Endothelial cell (in vitro differentiated cells): Measurements from ENCODE around the gene CGB1. TPM values are rescaled to one million over a fixed set of nuclear protein-coding genes. Genes with fewer than 3 reads are reported as not detected.

Experiments used
- DNase-seq: peaks from one replicate; pipeline ENCODE4 v3.0.0; 2021; ENCODE audit warnings: low spot score
- H3K27ac Mint-ChIP-seq: one replicate; pipeline ENCODE4 v1.8.0; 2021; ENCODE audit warnings: mixed read lengths, inconsistent platforms; ENCODE audit not compliant: unreplicated experiment
- H3K27me3 Mint-ChIP-seq: one replicate; pipeline ENCODE4 v1.8.0; 2021; ENCODE audit warnings: mild to moderate bottlenecking, moderate library complexity, mixed read lengths, inconsistent platforms; ENCODE audit not compliant: unreplicated experiment
- H3K36me3 Mint-ChIP-seq: one replicate; pipeline ENCODE4 v1.8.0; 2021; ENCODE audit warnings: mild to moderate bottlenecking, low read depth, mixed read lengths, inconsistent platforms; ENCODE audit not compliant: unreplicated experiment
- H3K4me1 Mint-ChIP-seq: one replicate; pipeline ENCODE4 v1.8.0; 2021; ENCODE audit warnings: mild to moderate bottlenecking, mixed read lengths, inconsistent platforms; ENCODE audit not compliant: unreplicated experiment
- H3K4me3 Mint-ChIP-seq: one replicate; pipeline ENCODE4 v1.8.0; 2021; ENCODE audit warnings: mild to moderate bottlenecking, mixed read lengths, inconsistent platforms; ENCODE audit not compliant: unreplicated experiment
- H3K9me3 Mint-ChIP-seq: one replicate; pipeline ENCODE4 v1.8.0; 2021; ENCODE audit warnings: mixed read lengths, inconsistent platforms; ENCODE audit not compliant: unreplicated experiment
- total RNA-seq: library from RNA; stranded (reverse); fragmentation: NEBNext Ultra II Directional; extraction: Animal tissue kit (Norgen Biotek cat#: 25700); gene quantifications from one replicate; pipeline ENCODE4 v1.2.1, GENCODE V29; 2021; ENCODE audit not compliant: unreplicated experiment
- TF ChIP-seq, protein P1 (sequence below): fragments of 200-600 bp; sonication (generic); IDR thresholded peaks from one replicate; pipeline ENCODE4 v1.5.0; 2021; ENCODE audit warnings: antibody characterized with exemption; ENCODE audit not compliant: unreplicated experiment

Gene CGB1
- total RNA-seq, 1 donor from 2014 or later: not detected

- Mint-ChIP-seq H3K27ac (no peak overlapping the region), H3K9me3 (no peaks in the 10 kb centered on the region), H3K27me3 (peaks cover 9% of the 10 kb centered on the region), H3K36me3 (peaks cover 10% of the 10 kb centered on the region), H3K4me1 (peaks cover 4% of the 10 kb centered on the region), H3K4me3 (no peak overlapping the region)
- no peak for DNase-seq
- TF ChIP-seq, protein P1, sequence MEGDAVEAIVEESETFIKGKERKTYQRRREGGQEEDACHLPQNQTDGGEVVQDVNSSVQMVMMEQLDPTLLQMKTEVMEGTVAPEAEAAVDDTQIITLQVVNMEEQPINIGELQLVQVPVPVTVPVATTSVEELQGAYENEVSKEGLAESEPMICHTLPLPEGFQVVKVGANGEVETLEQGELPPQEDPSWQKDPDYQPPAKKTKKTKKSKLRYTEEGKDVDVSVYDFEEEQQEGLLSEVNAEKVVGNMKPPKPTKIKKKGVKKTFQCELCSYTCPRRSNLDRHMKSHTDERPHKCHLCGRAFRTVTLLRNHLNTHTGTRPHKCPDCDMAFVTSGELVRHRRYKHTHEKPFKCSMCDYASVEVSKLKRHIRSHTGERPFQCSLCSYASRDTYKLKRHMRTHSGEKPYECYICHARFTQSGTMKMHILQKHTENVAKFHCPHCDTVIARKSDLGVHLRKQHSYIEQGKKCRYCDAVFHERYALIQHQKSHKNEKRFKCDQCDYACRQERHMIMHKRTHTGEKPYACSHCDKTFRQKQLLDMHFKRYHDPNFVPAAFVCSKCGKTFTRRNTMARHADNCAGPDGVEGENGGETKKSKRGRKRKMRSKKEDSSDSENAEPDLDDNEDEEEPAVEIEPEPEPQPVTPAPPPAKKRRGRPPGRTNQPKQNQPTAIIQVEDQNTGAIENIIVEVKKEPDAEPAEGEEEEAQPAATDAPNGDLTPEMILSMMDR: no peak
Observed at GRCh38 chr19:49016067-49016839, 20.4 kb downstream of the CGB1 start.

DNA sequence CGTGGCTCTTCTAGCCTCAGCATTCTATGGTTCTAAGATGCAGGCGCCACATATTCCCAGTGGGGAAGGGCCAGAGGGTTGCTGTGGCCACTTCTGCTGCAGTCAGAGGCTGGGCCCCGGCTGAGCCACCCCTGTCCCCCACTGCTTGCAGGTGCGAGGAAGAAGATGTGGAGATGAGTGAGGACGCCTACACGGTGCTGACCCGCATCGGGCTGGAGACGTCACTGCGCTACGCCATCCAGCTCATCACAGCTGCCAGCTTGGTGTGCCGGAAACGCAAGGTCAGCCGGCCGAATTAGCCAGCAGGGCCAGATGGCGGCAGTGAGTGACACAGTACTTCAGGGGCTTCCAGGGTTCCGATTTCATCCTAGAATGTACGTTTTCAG, 21.8 kb downstream of the CGB1 start:
- Mint-ChIP-seq H3K27ac (no peak overlapping the region), H3K9me3 (no peaks in the 10 kb centered on the region), H3K27me3 (peaks cover 9% of the 10 kb centered on the region), H3K4me1 (peaks cover 4% of the 10 kb centered on the region), H3K36me3 (peaks cover 18% of the 10 kb centered on the region), H3K4me3 (no peak overlapping the region)
- no peak for DNase-seq
- TF ChIP-seq, protein P1: no peak

- Mint-ChIP-seq H3K4me1 (peaks cover 4% of the 10 kb centered on the region), H3K36me3 (peaks cover 18% of the 10 kb centered on the region), H3K27ac (peak overlapping the region; percentile 42), H3K9me3 (no peaks in the 10 kb centered on the region), H3K4me3 (peak overlapping the region; percentile 56), H3K27me3 (peaks cover 9% of the 10 kb centered on the region)
- TF ChIP-seq, protein P1: no peak
- no peak for DNase-seq
Observed at GRCh38 chr19:49014123-49014869, 22.4 kb downstream of the CGB1 start.

- H3K36me3 Mint-ChIP-seq: peaks cover 21% of the 10 kb centered on the region
- TF ChIP-seq, protein P1: no peak
Observed at GRCh38 chr19:49011194-49011593, 25.5 kb downstream of the CGB1 start.

GRCh38 chr19:49010453-49010852, 26.2 kb downstream of the CGB1 start:
- no peaks in the 10 kb centered on the region for H3K4me1 Mint-ChIP-seq
- TF ChIP-seq, protein P1: no peak
- DNase-seq: no peak
- no peak overlapping the region for H3K27ac Mint-ChIP-seq
- H3K36me3 Mint-ChIP-seq: peaks cover 24% of the 10 kb centered on the region
- H3K9me3 Mint-ChIP-seq: no peaks in the 10 kb centered on the region
- peak overlapping the region; percentile 71 for H3K4me3 Mint-ChIP-seq
- H3K27me3 Mint-ChIP-seq: peaks cover 6% of the 10 kb centered on the region

More at GRCh38 chr19:49011194-49011593, 25.5 kb downstream of the CGB1 start:
- no peak overlapping the region for H3K27ac Mint-ChIP-seq
- H3K4me1 Mint-ChIP-seq: no peaks in the 10 kb centered on the region
- no peak for DNase-seq
- no peaks in the 10 kb centered on the region for H3K9me3 Mint-ChIP-seq
- no peak overlapping the region for H3K4me3 Mint-ChIP-seq
- peaks cover 5% of the 10 kb centered on the region for H3K27me3 Mint-ChIP-seq
